HG03469 (cell line): ENCODE measurements around the gene CS.
A peak's percentile ranks its signal among the peaks of the same experiment; 100 is the strongest.

Experiments
- ATAC-seq: cut with Tn5 transposase; IDR thresholded peaks from one replicate; pipeline ENCODE4 v1.9.1; 2021; ENCODE audit warnings: mild to moderate bottlenecking, moderate library complexity, moderate number of reproducible peaks; ENCODE audit not compliant: unreplicated experiment

The CS gene

GRCh38 chr12:56221757-56222530 lies 78.2 kb downstream of the CS start, which contains the start of gene RNF41:
Gene RNF41, minus strand, starts transcription at chr12:56221922. Its CDS starts 7,875 bp downstream, at chr12:56214047.
- ATAC-seq: peak; percentile 62
